Pulmonary artery endothelial cell (primary cell): ENCODE data around the gene ICAM1. TPM values are rescaled to one million over a fixed set of nuclear protein-coding genes. Genes with fewer than 3 reads are reported as not detected.
A peak's percentile ranks its signal among the peaks of the same experiment; 100 is the strongest.

ENCODE experiments used
- DNase-seq: peaks from one replicate; pipeline ENCODE4 v3.0.0-alpha.2; 2011; ENCODE audit warnings: low read depth, low spot score
- total RNA-seq: library from RNA; depleted of rRNA; stranded (reverse); fragments of >200 nt; gene quantifications from 2 replicates; pipeline ENCODE4 v1.2.3, GENCODE V29; 2014

The ICAM1 gene
- total RNA-seq, 1 donor from 2014 or later, result 20.1 TPM

DNA sequence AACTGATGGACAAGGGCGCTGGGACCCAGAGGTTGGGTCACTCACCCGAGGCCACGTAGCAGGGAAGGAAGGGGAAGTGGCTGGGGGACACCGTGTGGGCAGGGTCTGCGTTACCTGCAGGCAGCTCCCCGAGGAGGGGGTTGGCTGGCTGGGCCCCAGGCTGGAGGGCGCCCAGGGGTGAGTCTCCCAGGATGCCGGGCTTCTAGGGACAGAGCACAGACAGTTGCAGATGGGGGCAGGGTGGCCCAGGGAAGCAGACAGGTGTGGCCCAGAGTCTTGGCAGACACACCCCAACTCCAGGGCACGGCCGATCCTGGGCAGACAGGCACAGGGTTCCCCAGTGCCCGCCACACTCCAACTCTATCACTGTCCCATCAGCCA is 50.5 kb downstream of the ICAM1 start:
- no peak for DNase-seq

DNA sequence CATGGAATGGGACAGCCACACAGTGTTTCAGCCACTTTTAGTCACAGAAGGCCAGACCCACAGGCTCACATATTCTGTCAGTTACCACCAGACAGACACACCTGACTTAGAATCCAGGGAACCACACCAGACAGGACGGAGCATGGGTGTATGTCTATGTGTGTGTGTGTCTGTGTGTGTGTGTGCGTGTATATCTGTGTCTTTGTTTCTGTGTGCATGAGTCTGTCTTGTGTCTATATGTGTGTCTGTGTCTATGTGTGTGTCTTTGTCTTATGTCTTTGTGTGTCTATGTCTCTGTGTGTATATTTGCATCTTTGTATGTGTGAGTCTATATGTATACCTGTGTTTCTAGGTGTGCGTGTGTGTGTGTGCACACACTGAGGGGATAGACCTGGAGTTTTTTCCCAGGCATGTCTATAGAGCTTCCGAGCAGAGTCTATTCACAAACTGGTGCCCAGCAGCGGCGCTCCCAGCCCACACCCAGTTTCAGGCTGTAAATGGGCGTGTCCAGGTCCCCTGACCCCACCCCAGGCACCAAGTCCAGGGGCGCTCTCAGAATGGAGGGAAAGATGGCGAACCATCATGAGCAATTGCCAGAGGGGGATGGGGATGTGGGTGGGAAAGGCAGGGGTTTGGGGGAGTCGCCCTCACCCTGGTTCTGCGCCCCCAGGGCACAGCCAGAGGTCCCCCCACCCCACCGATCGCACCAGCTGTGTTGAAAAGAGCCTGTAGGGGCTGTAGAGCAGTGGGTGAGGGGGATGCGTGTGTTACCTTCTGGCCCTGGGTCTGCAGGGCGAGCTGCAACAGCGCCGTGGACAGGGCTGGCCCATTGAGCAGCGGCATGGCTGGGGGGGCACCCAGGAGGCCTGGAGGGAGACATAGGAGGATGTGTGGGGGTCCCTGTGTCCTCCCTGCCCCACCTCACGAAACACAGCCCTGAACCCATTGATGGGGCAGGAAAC is 51.2 kb downstream of the ICAM1 start:
- DNase-seq, result no peak

DNA sequence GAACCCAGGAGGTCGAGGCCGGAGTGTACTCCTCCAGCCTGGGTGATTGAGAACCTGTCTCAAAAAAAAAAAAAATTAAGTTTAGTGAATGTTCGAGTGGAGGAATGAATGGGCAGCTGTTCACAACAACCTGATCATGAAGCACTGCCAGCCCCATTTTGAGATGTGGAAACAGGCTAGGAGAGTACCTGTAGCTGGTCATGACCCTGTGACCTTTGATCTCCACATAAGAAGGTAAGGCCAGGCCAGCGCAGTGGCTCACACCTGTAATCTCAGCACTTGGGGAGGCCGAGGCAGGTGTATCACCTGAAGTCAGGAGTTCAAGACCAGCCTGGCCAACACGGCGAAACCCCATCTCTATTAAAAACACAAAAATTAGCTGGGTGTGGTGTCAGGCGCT is 54.8 kb downstream of the ICAM1 start:
- DNase-seq, result no peak

DNA sequence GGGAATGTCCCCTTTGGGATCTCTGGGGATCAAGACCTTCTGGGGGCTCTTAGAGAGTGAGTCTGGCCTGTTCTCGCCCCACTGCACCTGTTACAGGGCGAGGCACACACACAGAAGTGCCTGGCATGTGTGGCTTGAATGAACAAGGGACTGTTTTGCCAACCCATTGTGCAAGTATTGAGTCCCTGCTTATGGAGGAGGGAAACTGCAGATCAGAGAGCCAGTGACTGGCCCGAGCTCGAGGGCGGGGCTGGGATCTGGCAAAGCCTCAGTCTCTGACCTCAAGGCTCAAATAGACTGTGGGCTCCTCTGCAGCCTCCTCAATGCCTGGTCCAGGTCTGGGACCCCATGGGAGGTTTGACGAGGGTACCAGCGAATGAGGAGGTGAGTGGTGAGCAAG is 56.9 kb downstream of the ICAM1 start:
- DNase-seq, result no peak

DNA sequence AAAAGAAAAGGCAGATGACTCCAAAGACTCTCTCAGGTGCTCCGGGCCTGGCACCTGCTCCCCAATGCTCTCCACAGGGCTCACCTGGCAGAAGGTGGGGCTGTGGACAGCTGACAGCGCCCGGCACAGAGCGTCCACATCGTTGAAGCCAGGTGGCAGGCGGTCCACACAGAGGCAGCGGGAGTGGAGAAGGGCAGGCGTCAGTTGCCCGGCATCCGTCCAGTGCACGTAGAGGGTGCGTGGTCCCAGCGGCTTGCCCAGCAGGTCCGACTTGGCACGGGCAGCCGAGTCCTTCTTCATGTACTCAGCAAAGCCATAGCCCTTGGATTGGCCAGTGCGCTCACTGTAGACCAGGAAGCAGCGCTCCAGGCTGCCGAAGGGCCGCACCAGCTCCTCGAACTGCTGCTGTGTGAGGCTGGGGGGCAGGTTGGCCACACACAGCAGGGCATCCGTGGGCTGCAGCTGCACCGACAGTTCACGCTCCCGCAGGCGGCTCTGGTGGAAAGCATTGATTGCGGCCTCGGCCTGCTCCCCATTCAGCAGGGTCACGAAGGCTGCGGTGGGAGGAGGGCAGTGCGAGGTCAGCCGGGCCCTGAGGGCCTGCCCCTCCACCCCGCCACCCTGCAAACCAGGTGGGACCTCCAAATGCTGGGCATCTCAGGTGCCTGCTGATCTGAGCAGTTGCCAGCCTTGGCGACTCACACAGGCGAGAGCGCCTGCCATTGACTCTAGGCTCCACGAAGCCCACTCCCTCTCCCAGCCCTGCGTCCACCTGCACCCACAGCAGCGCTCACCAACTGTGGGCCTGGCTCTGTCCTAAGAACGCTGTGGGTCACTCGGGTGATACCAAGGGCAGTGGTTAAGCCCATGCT is 57.9 kb downstream of the ICAM1 start:
- no peak for DNase-seq

DNA sequence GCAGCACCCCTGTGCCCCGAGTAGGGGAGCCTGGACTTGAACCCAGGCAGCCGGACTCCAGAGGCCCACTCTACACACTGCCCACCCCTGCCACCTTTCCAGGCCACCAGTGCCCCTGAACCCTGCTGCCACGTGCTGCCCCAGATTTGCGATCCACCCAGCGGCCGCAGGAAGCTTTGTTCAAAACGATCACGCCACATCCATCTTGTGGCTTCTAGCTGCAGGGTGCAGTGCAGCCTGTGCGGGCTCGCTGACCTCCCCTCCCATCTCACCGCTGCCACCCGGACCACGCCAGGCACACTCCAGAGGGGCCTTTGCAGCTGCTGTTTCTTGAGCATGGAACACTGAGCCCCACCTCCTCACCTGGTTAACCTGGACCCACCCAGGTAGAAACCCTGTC is 58.6 kb downstream of the ICAM1 start:
- DNase-seq, result no peak

DNA sequence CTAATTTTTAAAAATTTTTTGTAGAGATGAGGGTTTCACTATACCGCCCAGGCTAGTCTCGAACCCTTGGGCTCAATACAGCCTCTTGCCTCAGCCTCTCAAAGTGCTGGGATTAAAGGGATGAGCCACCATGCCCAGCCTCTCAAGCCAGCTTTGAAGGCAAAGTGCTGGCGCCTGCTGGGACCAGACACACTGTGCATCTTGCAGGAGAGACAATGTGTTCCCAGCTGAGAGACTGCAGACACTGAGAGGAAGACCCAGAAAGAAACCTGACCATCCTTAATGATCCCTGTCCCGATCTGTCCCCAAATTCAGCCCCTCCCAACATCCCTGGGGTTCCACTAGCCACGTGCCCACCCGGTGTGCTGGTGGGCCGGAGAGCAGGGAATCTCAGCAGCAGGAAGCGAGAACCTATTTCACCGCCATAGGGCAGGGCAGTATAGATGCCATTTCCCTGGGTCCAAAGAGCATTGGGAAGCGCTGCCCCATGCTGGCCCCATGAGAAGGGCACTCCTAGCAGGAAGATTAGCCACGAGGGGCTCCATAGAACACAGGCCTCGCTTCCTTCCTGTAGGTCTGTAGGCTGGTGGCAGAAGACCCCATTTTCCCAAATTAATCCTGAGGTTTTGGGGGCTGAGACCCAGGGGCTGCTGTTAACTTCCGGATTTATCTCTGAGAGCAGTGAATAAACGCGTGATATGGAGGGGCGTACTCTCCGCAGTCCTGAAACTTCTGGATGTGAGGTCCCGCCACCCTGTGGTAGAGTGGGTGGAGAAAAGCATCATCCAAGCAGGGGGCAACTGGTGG is 61.4 kb downstream of the ICAM1 start:
- DNase-seq, result no peak

DNA sequence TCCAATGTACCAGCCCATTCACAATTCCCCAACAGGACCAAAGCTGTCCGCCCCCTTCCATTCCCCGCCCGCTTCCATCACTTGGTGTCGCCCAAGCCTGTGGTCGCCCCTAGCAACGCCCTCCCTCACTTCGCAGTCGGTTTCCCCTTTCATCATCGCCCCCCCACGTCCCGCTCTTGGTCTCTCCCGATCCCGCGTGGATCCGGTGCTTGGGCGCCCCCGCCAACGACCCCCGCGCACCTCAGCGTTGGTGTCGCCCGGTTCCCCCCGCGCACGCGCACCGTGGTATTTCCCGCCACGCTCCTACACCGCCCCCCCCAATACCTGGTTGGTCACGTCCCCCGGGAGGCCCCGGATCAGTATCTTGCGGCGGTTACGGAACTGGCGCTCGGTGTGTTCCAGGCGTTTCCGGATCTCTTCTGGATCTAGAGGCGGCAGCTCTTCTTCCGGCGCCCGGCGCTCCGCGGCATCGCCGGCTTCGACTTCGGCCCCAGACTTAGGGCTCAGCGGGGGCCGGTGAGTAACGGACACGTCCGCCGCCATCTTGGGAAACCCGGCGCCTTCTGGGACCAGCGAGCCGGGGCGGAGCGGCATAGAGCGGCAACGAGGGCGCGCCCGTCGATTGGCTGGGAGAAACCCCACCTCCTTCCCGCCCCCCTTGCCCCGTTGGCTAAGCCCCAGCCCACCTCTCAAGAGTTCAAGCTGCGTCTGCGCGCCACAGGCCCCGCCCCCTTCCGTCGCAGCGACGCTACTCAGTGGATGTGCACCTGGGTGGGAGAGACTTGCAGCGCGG is 62.2 kb downstream of the ICAM1 start, which contains the start of gene RAVER1:
Gene RAVER1 (minus strand): TSS at position 565 of the 793 bp plus-strand sequence. CDS start 22 bp downstream, at position 543.
- DNase-seq, result peak; percentile 92

DNA sequence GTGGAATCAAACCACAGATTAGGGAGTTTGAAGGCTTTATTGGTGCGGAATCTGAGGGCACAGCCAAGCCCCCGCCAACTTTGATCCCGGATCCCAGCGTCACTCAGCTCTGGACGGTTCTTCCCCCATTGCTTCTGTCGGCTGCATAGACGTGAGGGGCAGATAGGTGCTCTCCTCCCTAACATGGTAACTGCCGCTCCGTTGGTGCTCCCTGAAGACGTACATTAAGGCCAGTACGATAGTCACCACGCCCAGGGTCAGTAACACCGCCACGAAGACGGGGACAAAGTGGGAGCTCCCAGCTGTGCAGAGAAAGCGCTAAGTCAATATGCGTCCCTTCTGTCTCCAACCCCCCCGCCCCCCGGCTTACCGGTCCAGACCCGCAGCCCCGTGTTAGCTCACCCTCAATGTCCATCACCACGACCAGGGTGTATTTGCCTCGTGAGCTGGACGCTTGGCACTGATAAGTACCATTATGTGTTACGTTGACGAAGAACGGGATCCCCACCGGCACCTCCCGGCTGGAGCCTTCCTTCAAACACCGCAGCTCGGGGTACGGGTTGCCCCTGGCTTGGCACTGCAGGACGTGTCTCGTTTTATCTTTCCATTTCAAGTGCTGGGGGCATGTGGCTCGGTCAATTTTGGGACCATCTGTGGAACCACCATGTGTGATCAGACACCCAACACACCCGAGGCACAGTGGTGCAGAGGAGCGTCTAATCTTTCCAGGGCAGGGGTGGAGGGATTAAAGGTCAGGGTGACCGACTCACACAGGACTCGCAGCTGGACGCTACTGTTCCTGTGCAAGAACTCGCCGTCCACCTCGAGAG is 63.1 kb downstream of the ICAM1 start:
- no peak for DNase-seq

DNA sequence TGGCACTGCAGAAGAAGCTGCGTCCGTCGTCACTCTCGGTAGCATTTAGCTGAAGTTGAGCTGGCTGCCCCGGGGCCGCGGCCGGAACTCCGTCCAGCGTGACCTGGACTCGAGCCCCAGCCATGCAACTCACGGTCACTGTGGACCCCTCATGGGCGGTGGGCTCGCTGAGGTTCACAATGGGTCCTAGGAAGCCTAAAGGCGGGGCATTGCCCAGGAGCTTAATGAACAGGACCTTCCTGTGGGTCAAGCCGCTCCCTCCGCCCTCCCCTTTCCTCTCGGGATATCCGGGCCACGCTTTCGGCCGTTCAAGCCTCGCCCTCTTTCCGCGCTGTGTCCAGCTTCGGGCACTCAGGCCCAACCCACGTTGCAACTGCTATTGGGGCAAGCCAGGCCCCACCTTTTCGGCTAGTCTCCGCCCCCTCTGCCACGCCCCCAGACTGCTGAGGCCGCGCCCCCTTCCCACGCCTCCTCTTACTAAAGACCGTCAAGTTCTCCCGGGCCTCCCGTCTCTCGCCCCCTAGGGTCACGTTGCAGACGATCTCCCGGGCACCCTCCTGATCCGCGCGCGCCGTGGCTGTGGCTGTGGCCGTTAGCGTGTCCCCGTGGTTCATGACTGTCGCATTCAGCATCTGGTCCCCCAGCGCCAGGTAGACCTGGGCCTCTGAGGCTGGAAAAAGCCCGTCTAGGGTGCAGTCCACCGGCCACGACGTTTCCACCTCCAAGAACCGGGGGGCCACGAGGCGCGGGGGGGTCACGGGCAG is 63.9 kb downstream of the ICAM1 start:
- DNase-seq, result peak; percentile 84

DNA sequence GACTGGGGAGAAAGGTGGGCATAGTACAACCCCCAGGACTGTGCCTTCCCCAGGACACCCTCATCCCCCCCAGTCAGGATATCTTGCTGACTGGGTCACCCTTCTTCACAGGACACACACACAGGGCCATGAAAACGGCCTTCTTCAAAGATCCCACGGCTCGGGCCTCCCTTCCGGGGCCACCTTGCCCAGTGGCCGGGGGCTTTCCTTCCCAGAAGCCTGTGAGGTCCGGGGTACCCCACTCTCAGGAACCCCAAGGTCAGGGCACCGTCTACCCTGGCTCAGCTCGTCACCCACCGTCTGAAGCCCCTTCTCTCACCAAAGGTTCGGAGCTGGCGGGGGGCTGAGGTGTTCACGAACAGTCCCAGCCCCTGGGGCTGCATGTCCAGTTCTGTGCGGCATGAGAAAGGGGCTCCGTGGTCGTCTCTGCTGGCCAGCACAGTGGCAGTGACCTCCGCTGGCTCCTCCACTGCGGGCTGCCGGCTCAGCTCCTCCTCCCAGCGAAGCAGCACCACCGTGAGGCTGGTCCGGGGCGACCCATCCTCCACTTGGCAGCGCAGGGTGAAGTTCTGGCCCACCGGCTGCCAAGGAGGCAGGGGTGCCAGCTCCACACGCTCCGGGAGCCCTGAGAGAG is 64.5 kb downstream of the ICAM1 start:
- DNase-seq, result no peak

Other genes starting within 250 kb of the ICAM1 start
- 22.9 and 23.8 TPM in 2 replicates for gene SHFL, start 184.8 kb upstream of the ICAM1 start, total RNA-seq
- gene ANGPTL6, start 168.4 kb upstream of the ICAM1 start, total RNA-seq, result 0.20 and 0.28 TPM in 2 replicates
- 41.2 and 51.6 TPM in 2 replicates for gene PPAN, start 164.8 kb upstream of the ICAM1 start, total RNA-seq
- 2.2 and 4.0 TPM in 2 replicates for gene P2RY11, start 159.4 kb upstream of the ICAM1 start, total RNA-seq
- gene EIF3G, start 151.2 kb upstream of the ICAM1 start, total RNA-seq, result 335 and 417 TPM in 2 replicates
- 39.4 and 61.7 TPM in 2 replicates for gene DNMT1, start 76.2 kb upstream of the ICAM1 start, total RNA-seq
- 0.25 and 0.46 TPM in 2 replicates for gene S1PR2, start 39.8 kb upstream of the ICAM1 start, total RNA-seq
- 32.6 and 35.9 TPM in 2 replicates for gene MRPL4, start 18.9 kb upstream of the ICAM1 start, total RNA-seq
- gene ICAM4, start 15.8 kb downstream of the ICAM1 start, total RNA-seq, result 0.40 and 0.95 TPM in 2 replicates
- gene ICAM5, start 18.8 kb downstream of the ICAM1 start, total RNA-seq, result 0.13 and 0.25 TPM in 2 replicates
- gene ZGLP1, start 38.7 kb downstream of the ICAM1 start, total RNA-seq, result 0.26 and 0.56 TPM in 2 replicates
- gene FDX2, start 44.9 kb downstream of the ICAM1 start, total RNA-seq, result 21.8 and 25.8 TPM in 2 replicates
- gene RAVER1, start 62.4 kb downstream of the ICAM1 start, total RNA-seq, result 10.3 and 13.8 TPM in 2 replicates
- 11.1 TPM in 2 replicates for gene ICAM3, start 68.5 kb downstream of the ICAM1 start, total RNA-seq
- gene TYK2, start 109.5 kb downstream of the ICAM1 start, total RNA-seq, result 96.9 and 143 TPM in 2 replicates
- gene CDC37, start 132.4 kb downstream of the ICAM1 start, total RNA-seq, result 335 and 371 TPM in 2 replicates
- 2.6 and 2.7 TPM in 2 replicates for gene PDE4A, start 149.4 kb downstream of the ICAM1 start, total RNA-seq
- gene KEAP1, start 232.2 kb downstream of the ICAM1 start, total RNA-seq, result 86.3 and 103 TPM in 2 replicates
- not detected in 2 replicates for gene S1PR5, start 246.3 kb downstream of the ICAM1 start, total RNA-seq